B cell (primary cell): ENCODE data around the gene SH2D3C. TPM values are rescaled to one million over a fixed set of nuclear protein-coding genes. Genes with fewer than 3 reads are reported as not detected.

Source experiments
- ATAC-seq: fragments of 200-7000 bp; cut with Tn5 transposase; one replicate; pipeline ENCODE4 v1.10.0; 2021; ENCODE audit warnings: low read depth, mild to moderate bottlenecking, moderate number of reproducible peaks, moderate library complexity
- CTCF ChIA-PET: fragments of 350-600 bp; sonication (Branson Sonifier 250); formaldehyde crosslinking; loops from one replicate; lab custom pipeline; 2021; ENCODE audit warnings: antibody characterized with exemption, inconsistent platforms; lab: Charles Lee
- POLR2A ChIA-PET: fragments of 350-600 bp; sonication (Branson Sonifier 250); formaldehyde crosslinking; loops from one replicate; lab custom pipeline; 2021; ENCODE audit warnings: antibody characterized with exemption; lab: Charles Lee
- DNase-seq: peaks from one replicate; pipeline ENCODE4 v3.0.0; 2013
- H2AFZ ChIP-seq: 2 replicates; pipeline ENCODE4 v1.6.1; 2012; ENCODE audit warnings: mild to moderate bottlenecking, low read depth, low read length; ENCODE audit not compliant: insufficient read depth, poor library complexity, severe bottlenecking
- H3K27ac ChIP-seq, 2 donors: 1 replicate in 1 of 2; 2 replicates in 1 of 2; pipeline ENCODE4 v1.5.1; 2012 to 2013; ENCODE audit warnings: low read length in 2 of 2, mild to moderate bottlenecking in 2 of 2, moderate library complexity in 1 of 2
- H3K27me3 ChIP-seq, 4 experiments: fragments of 200-600 bp in 1 of 4; sonication (generic) in 1 of 4; replicated peaks in 1 of 4; 1 replicate in 2 of 4; 2 replicates in 2 of 4; pipeline versions ENCODE4 v1.6.1 to v1.7.0; 2013 to 2016; ENCODE audit warnings: low read length in 3 of 4, mild to moderate bottlenecking in 2 of 4, mixed read lengths in 1 of 4, moderate library complexity in 1 of 4; ENCODE audit not compliant: insufficient read depth in 4 of 4, control insufficient read depth in 3 of 4; ENCODE audit errors: control extremely low read depth in 1 of 4
- H3K36me3 ChIP-seq, 2 experiments: replicated peaks in 1 of 2; 1 replicate in 1 of 2; 2 replicates in 1 of 2; pipeline versions ENCODE4 v1.6.1 to v1.7.1; 2013; ENCODE audit warnings: low read length in 1 of 2; ENCODE audit not compliant: insufficient read depth in 2 of 2, control insufficient read depth in 1 of 2; ENCODE audit errors: control extremely low read depth in 1 of 2, extremely low read depth in 1 of 2
- H3K4me1 ChIP-seq, 2 donors: fragments of 200-600 bp in 1 of 2; sonication (generic) in 1 of 2; 1 replicate in 1 of 2; 2 replicates in 1 of 2; pipeline versions ENCODE4 v1.5.1 to v1.6.1; 2013 to 2017; ENCODE audit warnings: low read length in 2 of 2; ENCODE audit not compliant: control insufficient read depth in 2 of 2, insufficient read depth in 2 of 2
- H3K4me2 ChIP-seq: replicated peaks from 2 replicates; pipeline ENCODE3; 2012; ENCODE audit warnings: mild to moderate bottlenecking, low read depth, low read length; ENCODE audit not compliant: poor library complexity, severe bottlenecking
- H3K4me3 ChIP-seq, 5 experiments: fragments of 200-600 bp in 1 of 5; sonication (generic) in 1 of 5; 1 replicate in 3 of 5; 2 replicates in 2 of 5; pipeline versions ENCODE4 v1.5.1 to v1.7.0; 2011 to 2016; ENCODE audit warnings: low read length in 4 of 5, mild to moderate bottlenecking in 4 of 5, low read depth in 2 of 5, control low read depth in 1 of 5, moderate library complexity in 1 of 5; ENCODE audit not compliant: insufficient read depth in 1 of 5; ENCODE audit errors: control extremely low read depth in 1 of 5, extremely low read depth in 1 of 5
- H3K79me2 ChIP-seq: fragments of 200-600 bp; sonication (generic); one replicate; pipeline ENCODE4 v1.6.0; 2016; ENCODE audit warnings: low read length; ENCODE audit not compliant: control insufficient read depth, insufficient read depth
- H3K9ac ChIP-seq: fragments of 200-600 bp; sonication (generic); 2 replicates; pipeline ENCODE4 v1.6.1; 2017; ENCODE audit warnings: mild to moderate bottlenecking, low read length, moderate library complexity
- H3K9me3 ChIP-seq, 3 donors: one replicate each; pipeline versions ENCODE4 v1.6.1 to v1.7.1; 2013; ENCODE audit warnings: low read length in 2 of 3; ENCODE audit not compliant: control insufficient read depth in 2 of 3, insufficient read depth in 1 of 3; ENCODE audit errors: control extremely low read depth in 1 of 3
- H4K20me1 ChIP-seq: 2 replicates; pipeline ENCODE4 v1.6.0; 2012; ENCODE audit warnings: mild to moderate bottlenecking, low read length; ENCODE audit not compliant: insufficient read depth, control insufficient read depth, poor library complexity, severe bottlenecking
- H3K27ac Mint-ChIP-seq: one replicate; pipeline ENCODE4 v1.8.0; 2021; ENCODE audit warnings: mixed read lengths
- H3K27me3 Mint-ChIP-seq: one replicate; pipeline ENCODE4 v1.8.0; 2021; ENCODE audit warnings: mixed read lengths
- H3K4me1 Mint-ChIP-seq: one replicate; pipeline ENCODE4 v1.8.0; 2021; ENCODE audit warnings: mixed read lengths
- H3K4me3 Mint-ChIP-seq: one replicate; pipeline ENCODE4 v1.8.0; 2021; ENCODE audit warnings: mixed read lengths
- H3K9me3 Mint-ChIP-seq: one replicate; pipeline ENCODE4 v1.8.0; 2022; ENCODE audit warnings: mixed read lengths; ENCODE audit not compliant: insufficient read depth
- EZH2 ChIP-seq: IDR thresholded peaks from 2 replicates; pipeline ENCODE4 v1.6.1; 2012; ENCODE audit warnings: borderline replicate concordance, low read depth, mild to moderate bottlenecking, moderate library complexity, low read length; ENCODE audit not compliant: insufficient read depth, poor library complexity, severe bottlenecking
- WGBS: methylation state at CpG from one replicate; pipeline ENCODE4 v1.1.5; 2013; ENCODE audit warnings: missing lambda C conversion rate; ENCODE audit not compliant: insufficient coverage; 5-methylcytosine and 5-hydroxymethylcytosine counted together
- intact Hi-C: fragments of 100-400 bp; cut with micrococcal nuclease; formaldehyde crosslinking; loops from one replicate; pipeline ENCODE4 v1.10.0; 2022
- polyA plus RNA-seq: library from polyadenylated mRNA; depleted of rRNA; stranded (reverse); fragments of >200 nt; gene quantifications from 2 replicates; pipeline ENCODE4 v1.2.3, GENCODE V29; 2012
- total RNA-seq, 2 donors: library from RNA; stranded (reverse); fragments of 120-200 nt in 1 of 2; gene quantifications; 1 replicate in 1 of 2; 2 replicates in 1 of 2; pipeline versions ENCODE4 v1.2.3 to v1.2.4, GENCODE V29; 2013 to 2022
- TF ChIP-seq, protein P1 (sequence below): fragments of 200-600 bp; IDR thresholded peaks from one replicate; pipeline ENCODE4 v1.8.0; 2022; ENCODE audit warnings: antibody characterized with exemption, mild to moderate bottlenecking

Gene SH2D3C
- total and polyA plus RNA-seq, 2 donors (not counting 1 experiment from before 2014, with no cell fraction given): 66.3 to 85.5 TPM

DNA sequence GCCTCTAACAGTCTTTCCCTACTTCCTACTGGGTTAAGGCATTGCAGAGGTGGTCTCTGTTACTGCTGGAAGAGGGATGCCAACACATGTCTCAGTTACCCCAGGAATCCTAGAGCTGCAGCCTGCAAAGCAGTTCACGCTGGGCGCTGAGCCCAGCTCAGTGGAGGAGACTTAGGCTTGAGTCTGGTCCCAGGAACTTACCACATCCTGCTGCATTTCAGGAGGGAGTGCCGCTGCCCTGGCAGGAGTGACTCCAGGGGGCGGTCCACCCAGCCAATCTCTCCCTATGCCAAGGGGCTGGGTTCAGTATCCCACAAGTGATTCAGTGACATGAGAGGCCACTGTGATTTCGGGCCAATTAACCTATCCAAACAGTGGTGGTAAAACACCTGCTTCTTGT is 55.0 kb downstream of the SH2D3C start:
- 77% methylated on average over 5 of the region's 5 CpGs for WGBS
- no peak overlapping the region for H2AFZ ChIP-seq
- ChIA-PET CTCF (no interaction called here), POLR2A (no interaction called here)
- ATAC-seq (no peak), DNase-seq (no peak)
- no peak overlapping the region for H3K4me3 ChIP-seq
- H3K27ac ChIP-seq: no peak overlapping the region
- H4K20me1 ChIP-seq: no peaks in the 10 kb centered on the region
- no peaks in the 10 kb centered on the region for H3K27me3 Mint-ChIP-seq
- no peak overlapping the region for H3K27ac Mint-ChIP-seq
- no peaks in the 10 kb centered on the region for H3K79me2 ChIP-seq
- H3K27me3 ChIP-seq: no peaks in the 10 kb centered on the region
- H3K9ac ChIP-seq: no peak overlapping the region
- TF ChIP-seq EZH2: no peak
- TF ChIP-seq, protein P1, sequence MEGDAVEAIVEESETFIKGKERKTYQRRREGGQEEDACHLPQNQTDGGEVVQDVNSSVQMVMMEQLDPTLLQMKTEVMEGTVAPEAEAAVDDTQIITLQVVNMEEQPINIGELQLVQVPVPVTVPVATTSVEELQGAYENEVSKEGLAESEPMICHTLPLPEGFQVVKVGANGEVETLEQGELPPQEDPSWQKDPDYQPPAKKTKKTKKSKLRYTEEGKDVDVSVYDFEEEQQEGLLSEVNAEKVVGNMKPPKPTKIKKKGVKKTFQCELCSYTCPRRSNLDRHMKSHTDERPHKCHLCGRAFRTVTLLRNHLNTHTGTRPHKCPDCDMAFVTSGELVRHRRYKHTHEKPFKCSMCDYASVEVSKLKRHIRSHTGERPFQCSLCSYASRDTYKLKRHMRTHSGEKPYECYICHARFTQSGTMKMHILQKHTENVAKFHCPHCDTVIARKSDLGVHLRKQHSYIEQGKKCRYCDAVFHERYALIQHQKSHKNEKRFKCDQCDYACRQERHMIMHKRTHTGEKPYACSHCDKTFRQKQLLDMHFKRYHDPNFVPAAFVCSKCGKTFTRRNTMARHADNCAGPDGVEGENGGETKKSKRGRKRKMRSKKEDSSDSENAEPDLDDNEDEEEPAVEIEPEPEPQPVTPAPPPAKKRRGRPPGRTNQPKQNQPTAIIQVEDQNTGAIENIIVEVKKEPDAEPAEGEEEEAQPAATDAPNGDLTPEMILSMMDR: no peak
- H3K9me3 ChIP-seq: no peaks in the 10 kb centered on the region
- no peaks in the 10 kb centered on the region for H3K9me3 Mint-ChIP-seq
- intact Hi-C loops: no loop called here
- no peaks in the 10 kb centered on the region for H3K36me3 ChIP-seq
- H3K4me1 ChIP-seq: no peaks in the 10 kb centered on the region
- no peak overlapping the region for H3K4me2 ChIP-seq
- no peak overlapping the region for H3K4me3 Mint-ChIP-seq
- peaks cover 5% of the 10 kb centered on the region for H3K4me1 Mint-ChIP-seq

DNA sequence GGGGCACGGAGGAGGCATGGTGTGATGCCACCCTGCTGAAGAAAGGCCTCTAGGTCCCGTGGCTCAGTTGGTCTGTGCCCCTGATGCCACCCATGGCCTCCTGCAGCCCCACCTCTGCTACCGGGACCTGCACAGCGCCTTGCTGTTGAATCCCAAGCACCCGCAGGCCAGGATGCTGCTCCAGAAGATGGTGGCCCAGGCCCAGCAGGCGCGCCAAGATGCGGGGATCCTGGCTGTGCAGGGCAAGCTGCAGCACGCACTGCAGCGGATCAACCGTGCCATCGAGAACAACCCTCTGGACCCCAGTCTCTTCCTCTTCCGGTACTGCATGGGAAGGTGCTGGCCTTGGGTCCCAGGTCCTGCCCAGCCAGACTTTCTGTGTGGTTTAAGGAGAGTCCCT is 55.5 kb downstream of the SH2D3C start:
- Histone ChIP-seq H3K4me2 (no peak overlapping the region), H3K4me3 (no peak overlapping the region), H3K27me3 (no peaks in the 10 kb centered on the region), H3K9me3 (no peaks in the 10 kb centered on the region), H3K36me3 (no peaks in the 10 kb centered on the region), H3K4me1 (no peaks in the 10 kb centered on the region), H3K79me2 (no peaks in the 10 kb centered on the region), H2AFZ (no peak overlapping the region), H3K9ac (no peak overlapping the region), H4K20me1 (no peaks in the 10 kb centered on the region), H3K27ac (no peak overlapping the region)
- DNase-seq: no peak
- CTCF ChIA-PET: no interaction called here
- peaks cover 5% of the 10 kb centered on the region for H3K4me1 Mint-ChIP-seq
- H3K27me3 Mint-ChIP-seq: no peaks in the 10 kb centered on the region
- ATAC-seq: no peak
- 88% methylated on average over 12 of the region's 13 CpGs for whole genome bisulfite sequencing
- intact Hi-C loops: no loop called here
- POLR2A ChIA-PET: no interaction called here
- no peaks in the 10 kb centered on the region for H3K9me3 Mint-ChIP-seq
- no peak overlapping the region for H3K4me3 Mint-ChIP-seq
- no peak overlapping the region for H3K27ac Mint-ChIP-seq
- TF ChIP-seq, protein P1: no peak
- TF ChIP-seq EZH2: no peak
